GM23338 (cell line): Measurements from ENCODE around the gene KANK4. TPM values are rescaled to one million over a fixed set of nuclear protein-coding genes. Genes with fewer than 3 reads are reported as not detected.

Experiments
- ATAC-seq: fragments of 200-7000 bp; cut with Tn5 transposase; 3 replicates; pipeline ENCODE4 v1.9.1; 2020
- DNase-seq: peaks from one replicate; pipeline ENCODE4 v3.0.0-alpha.2; 2015; ENCODE audit warnings: low spot score
- H2AFZ ChIP-seq: fragments of 200-600 bp; sonication (generic); 2 replicates; pipeline ENCODE4 v1.8.0; 2016; ENCODE audit warnings: antibody characterized with exemption, mild to moderate bottlenecking, moderate library complexity
- H3F3A ChIP-seq: fragments of 200-600 bp; sonication (generic); replicated peaks from 2 replicates; pipeline ENCODE4 v1.8.0; 2017; ENCODE audit warnings: antibody characterized with exemption, mixed run types, low read depth
- H3K27ac ChIP-seq: fragments of 200-600 bp; sonication (generic); 2 replicates; pipeline ENCODE4 v1.6.1; 2016; ENCODE audit warnings: low read depth
- H3K27me3 ChIP-seq: fragments of 200-600 bp; sonication (generic); 2 replicates; pipeline ENCODE4 v1.8.0; 2016; ENCODE audit warnings: mild to moderate bottlenecking, mixed run types, moderate library complexity; ENCODE audit not compliant: insufficient read depth
- H3K36me3 ChIP-seq: fragments of 200-600 bp; sonication (generic); 2 replicates; pipeline ENCODE4 v1.8.0; 2016; ENCODE audit warnings: mild to moderate bottlenecking; ENCODE audit not compliant: insufficient read depth
- H3K4me1 ChIP-seq: fragments of 200-600 bp; sonication (generic); 2 replicates; pipeline ENCODE4 v1.8.0; 2016; ENCODE audit warnings: mild to moderate bottlenecking, moderate library complexity; ENCODE audit not compliant: insufficient read depth
- H3K4me2 ChIP-seq: fragments of 200-600 bp; sonication (generic); 2 replicates; pipeline ENCODE4 v1.7.1; 2017; ENCODE audit warnings: mixed run types
- H3K4me3 ChIP-seq: fragments of 200-600 bp; sonication (generic); 2 replicates; pipeline ENCODE4 v1.6.1; 2016; ENCODE audit warnings: mixed run types
- H3K79me2 ChIP-seq: fragments of 200-600 bp; sonication (generic); replicated peaks from 2 replicates; pipeline ENCODE4 v1.8.0; 2017; ENCODE audit warnings: mild to moderate bottlenecking; ENCODE audit not compliant: insufficient read depth
- H3K9me2 ChIP-seq: fragments of 200-600 bp; sonication (generic); 2 replicates; pipeline ENCODE4 v1.8.0; 2017; ENCODE audit not compliant: insufficient read depth
- H4K20me1 ChIP-seq: fragments of 200-600 bp; sonication (generic); replicated peaks from 2 replicates; pipeline ENCODE4 v1.8.0; 2017; ENCODE audit warnings: mild to moderate bottlenecking; ENCODE audit not compliant: insufficient read depth
- H3K27ac Mint-ChIP-seq: 2 replicates; pipeline ENCODE4 v1.8.0; 2020; ENCODE audit warnings: inconsistent platforms, mild to moderate bottlenecking, moderate library complexity, mixed read lengths
- H3K27me3 Mint-ChIP-seq: 3 replicates; pipeline ENCODE4 v1.8.0; 2022; ENCODE audit warnings: low read depth, mild to moderate bottlenecking, moderate library complexity, mixed read lengths, inconsistent platforms; ENCODE audit not compliant: insufficient read depth, poor library complexity
- H3K36me3 Mint-ChIP-seq: 3 replicates; pipeline ENCODE4 v1.8.0; 2021; ENCODE audit warnings: low read depth, mild to moderate bottlenecking, inconsistent platforms, moderate library complexity, mixed read lengths
- H3K4me1 Mint-ChIP-seq: 3 replicates; pipeline ENCODE4 v1.8.0; 2020; ENCODE audit warnings: mild to moderate bottlenecking, inconsistent platforms, mixed read lengths
- H3K4me3 Mint-ChIP-seq: 3 replicates; pipeline ENCODE4 v1.8.0; 2021; ENCODE audit warnings: moderate library complexity, mild to moderate bottlenecking, inconsistent platforms, mixed read lengths
- H3K9me3 Mint-ChIP-seq: 3 replicates; pipeline ENCODE4 v1.8.0; 2020; ENCODE audit warnings: moderate library complexity, mild to moderate bottlenecking, inconsistent platforms, mixed read lengths
- CREB1 ChIP-seq: fragments of 250-450 bp; sonication (Bioruptor Pico); IDR thresholded peaks from 2 replicates; pipeline ENCODE4 v1.5.0; 2020; ENCODE audit warnings: low read depth, mild to moderate bottlenecking, moderate library complexity
- CTCF ChIP-seq, 2 experiments: fragments of 200-600 bp in 1 of 2; sonication (generic) in 1 of 2; conservative IDR thresholded peaks; 2 replicates each; pipeline versions ENCODE4 v1.5.1 to v1.6.1; 2016 to 2017; ENCODE audit warnings: antibody characterized with exemption in 2 of 2, low read depth in 2 of 2, mild to moderate bottlenecking in 2 of 2, moderate library complexity in 1 of 2
- ETS1 ChIP-seq: IDR thresholded peaks from 2 replicates; pipeline ENCODE4 v1.6.1; 2016; ENCODE audit warnings: antibody characterized with exemption
- EZH2 ChIP-seq: fragments of 200-600 bp; sonication (generic); IDR thresholded peaks from one replicate; pipeline ENCODE4 v1.8.0; 2017; ENCODE audit warnings: antibody characterized with exemption, mild to moderate bottlenecking, low read depth; ENCODE audit not compliant: unreplicated experiment
- EZH2phosphoT487 ChIP-seq: fragments of 200-600 bp; sonication (generic); IDR thresholded peaks from one replicate; pipeline ENCODE4 v1.8.1; 2018; ENCODE audit warnings: antibody characterized with exemption; ENCODE audit not compliant: unreplicated experiment
- JUNB ChIP-seq: IDR thresholded peaks from one replicate; pipeline ENCODE4 v1.6.1; 2016; ENCODE audit warnings: antibody characterized with exemption; ENCODE audit not compliant: unreplicated experiment
- NANOG ChIP-seq: IDR thresholded peaks from 2 replicates; pipeline ENCODE4 v1.6.1; 2016; ENCODE audit warnings: antibody characterized with exemption, borderline replicate concordance
- POLR2AphosphoS5 ChIP-seq: IDR thresholded peaks from 2 replicates; pipeline ENCODE4 v1.6.1; 2016; ENCODE audit warnings: antibody characterized with exemption, low read depth
- STAT1 ChIP-seq: IDR thresholded peaks from one replicate; pipeline ENCODE4 v1.6.1; 2016; ENCODE audit warnings: antibody characterized with exemption; ENCODE audit not compliant: unreplicated experiment
- ZNF114 ChIP-seq: fragments of 250-450 bp; sonication (Bioruptor Pico); IDR thresholded peaks from 2 replicates; pipeline ENCODE4 v1.5.0; 2020; ENCODE audit warnings: mild to moderate bottlenecking, moderate library complexity
- ZNF331 ChIP-seq: fragments of 250-450 bp; sonication (Bioruptor Pico); IDR thresholded peaks from 2 replicates; pipeline ENCODE4 v1.5.0; 2020; ENCODE audit warnings: low read depth, mild to moderate bottlenecking, moderate library complexity
- ZNF462 ChIP-seq: fragments of 250-450 bp; sonication (Bioruptor Pico); IDR thresholded peaks from 2 replicates; pipeline ENCODE4 v1.5.0; 2020; ENCODE audit warnings: mild to moderate bottlenecking, moderate library complexity
- polyA plus RNA-seq: library from polyadenylated mRNA; unstranded; fragments of >200 nt; fragmentation: Nextera tagmentation; extraction: Ambion mirVana; gene quantifications from 2 replicates; pipeline ENCODE4 v1.2.1, GENCODE V29; 2016
- total RNA-seq: library from RNA; depleted of rRNA; stranded (reverse); fragments of >200 nt; shearing (Covaris generic); gene quantifications from 2 replicates; pipeline ENCODE4 v1.2.3, GENCODE V29; 2014

KANK4 gene
- total and polyA plus RNA-seq, 2 experiments from 2014 or later, result 0.31 to 0.42 TPM

GRCh38 chr1:62318320-62318755 is 896 bp downstream of the KANK4 start:
- Histone ChIP-seq H3K27me3 (peaks cover 55% of the 10 kb centered on the region), H3K36me3 (no peaks in the 10 kb centered on the region), H4K20me1 (no peaks in the 10 kb centered on the region), H3K79me2 (no peaks in the 10 kb centered on the region), H3K9me2 (no peaks in the 10 kb centered on the region), H3K27ac (no peak overlapping the region), H3K4me2 (peak overlapping the region; percentile 97), H3K4me3 (peak overlapping the region; percentile 92), H2AFZ (peak overlapping the region; percentile 99), H3F3A (no peaks in the 10 kb centered on the region), H3K4me1 (no peaks in the 10 kb centered on the region; the same call in 1 of the 2 replicates)
- Mint-ChIP-seq H3K9me3 (no peaks in the 10 kb centered on the region; the same call in 2 of the 3 replicates), H3K36me3 (no peaks in the 10 kb centered on the region; the same call in 2 of the 3 replicates), H3K27ac (no peak overlapping the region), H3K4me3 (peak overlapping the region; percentile 77), H3K27me3 (peaks cover 35% of the 10 kb centered on the region), H3K4me1 (peaks cover 10% of the 10 kb centered on the region)
- DNase-seq (peak; percentile 55), ATAC-seq (peak; percentile 68)
- TF ChIP-seq ZNF114 (no peak), EZH2 (peak; percentile 46)

- no peaks in the 10 kb centered on the region for H3K36me3 ChIP-seq
- H3K4me1 ChIP-seq, result no peaks in the 10 kb centered on the region; the same call in 1 of the 2 replicates
- H3K4me1 Mint-ChIP-seq, result peaks cover 7% of the 10 kb centered on the region
- no peak overlapping the region for H3K27ac ChIP-seq
- DNase-seq (no peak), ATAC-seq (no peak)
- no peaks in the 10 kb centered on the region; the same call in 2 of the 3 replicates for H3K9me3 Mint-ChIP-seq
- H3K79me2 ChIP-seq, result no peaks in the 10 kb centered on the region
- no peak overlapping the region for H3K4me3 Mint-ChIP-seq
- no peaks in the 10 kb centered on the region for H3K9me2 ChIP-seq
- no peak overlapping the region for H3K4me2 ChIP-seq
- no peaks in the 10 kb centered on the region for H4K20me1 ChIP-seq
- no peak overlapping the region for H3K4me3 ChIP-seq
- H2AFZ ChIP-seq, result no peak overlapping the region; the same call in 1 of the 2 replicates
- peaks cover 55% of the 10 kb centered on the region for H3K27me3 ChIP-seq
- no peaks in the 10 kb centered on the region for H3F3A ChIP-seq
- H3K36me3 Mint-ChIP-seq, result no peaks in the 10 kb centered on the region; the same call in 2 of the 3 replicates
- peaks cover 35% of the 10 kb centered on the region for H3K27me3 Mint-ChIP-seq
- H3K27ac Mint-ChIP-seq, result no peak overlapping the region
- TF ChIP-seq ZNF114, result no peak
- no peak for TF ChIP-seq ZNF331 (CRISPR knock-in tag)
- no peak for TF ChIP-seq EZH2phosphoT487
- TF ChIP-seq NANOG, result no peak
- no peak for TF ChIP-seq CTCF (conservative IDR thresholded peaks at IDR 0.05; ENCODE audit: low read depth in 2 of 2)
- no peak for TF ChIP-seq ZNF462 (CRISPR knock-in tag)
- TF ChIP-seq CREB1 (CRISPR knock-in tag), result no peak
- no peak for TF ChIP-seq POLR2AphosphoS5
- no peak for TF ChIP-seq ETS1
- TF ChIP-seq STAT1, result no peak
- TF ChIP-seq JUNB, result no peak
Measured at GRCh38 chr1:62317021-62317768, 2.0 kb downstream of the KANK4 start.
